T-helper 1 cell treated with Interleukin-12 subunit alpha and Interleukin-12 subunit beta and Interleukin-4 antibody, amounts not matched to agents 30 μg/mL and 1 μg/mL, for 36 hours (primary cell): ENCODE measurements around the gene PKN3.
"Not testable (repeated sequence)": the region's sequence is repeated elsewhere in the genome, so short reads cannot be mapped to it uniquely, and the experiment has no call there.

Experiments used
- H3K27ac Mint-ChIP-seq: one replicate; pipeline ENCODE4 v1.8.0; 2021; ENCODE audit warnings: mild to moderate bottlenecking, mixed read lengths
- H3K27me3 Mint-ChIP-seq: one replicate; pipeline ENCODE4 v1.8.0; 2021; ENCODE audit warnings: low read depth, mixed read lengths
- H3K36me3 Mint-ChIP-seq: one replicate; pipeline ENCODE4 v1.8.0; 2021; ENCODE audit warnings: low read depth, mixed read lengths
- H3K4me1 Mint-ChIP-seq: one replicate; pipeline ENCODE4 v1.8.0; 2021; ENCODE audit warnings: low read depth, mixed read lengths
- H3K4me3 Mint-ChIP-seq: one replicate; pipeline ENCODE4 v1.8.0; 2021; ENCODE audit warnings: mild to moderate bottlenecking, moderate library complexity, mixed read lengths
- H3K9me3 Mint-ChIP-seq: one replicate; pipeline ENCODE4 v1.8.0; 2021; ENCODE audit warnings: mixed read lengths

Gene PKN3

GRCh38 chr9:128702445-128702948, at the start of gene PKN3:
Gene PKN3 (plus strand): TSS chr9:128702503. CDS start chr9:128702916, 413 bp downstream.
- H3K4me1 Mint-ChIP-seq = peaks cover 7% of the 10 kb centered on the region
- no peaks in the 10 kb centered on the region for H3K27me3 Mint-ChIP-seq
- H3K27ac Mint-ChIP-seq = peak within 1 kb of the TSS; percentile 72
- H3K36me3 Mint-ChIP-seq = no peaks in the 10 kb centered on the region
- H3K9me3 Mint-ChIP-seq = no peaks in the 10 kb centered on the region
- peak within 1 kb of the TSS; percentile 96 for H3K4me3 Mint-ChIP-seq

GRCh38 chr9:128653908-128654307, 48.4 kb upstream of the PKN3 start:
- Mint-ChIP-seq H3K4me3 (no peak overlapping the region), H3K27me3 (no peaks in the 10 kb centered on the region), H3K27ac (no peak overlapping the region), H3K9me3 (no peaks in the 10 kb centered on the region), H3K36me3 (no peaks in the 10 kb centered on the region), H3K4me1 (peaks cover 6% of the 10 kb centered on the region)

GRCh38 chr9:128654481-128654880, 47.8 kb upstream of the PKN3 start:
- no peaks in the 10 kb centered on the region for H3K27me3 Mint-ChIP-seq
- H3K36me3 Mint-ChIP-seq = no peaks in the 10 kb centered on the region
- H3K9me3 Mint-ChIP-seq = no peaks in the 10 kb centered on the region
- no peak overlapping the region for H3K27ac Mint-ChIP-seq
- peak overlapping the region; percentile 16 for H3K4me3 Mint-ChIP-seq
- H3K4me1 Mint-ChIP-seq = peaks cover 6% of the 10 kb centered on the region

GRCh38 chr9:128656416-128657343, 45.6 kb upstream of the PKN3 start, which contains the start of gene DYNC2I2:
Gene DYNC2I2 (minus strand): TSS chr9:128656847. CDS start chr9:128656726, 121 bp downstream.
- peaks cover 6% of the 10 kb centered on the region for H3K4me1 Mint-ChIP-seq
- peak within 1 kb of the TSS; percentile 91 for H3K4me3 Mint-ChIP-seq
- H3K27me3 Mint-ChIP-seq = no peaks in the 10 kb centered on the region
- peak within 1 kb of the TSS; percentile 100 for H3K27ac Mint-ChIP-seq
- H3K36me3 Mint-ChIP-seq = no peaks in the 10 kb centered on the region
- no peaks in the 10 kb centered on the region for H3K9me3 Mint-ChIP-seq

- no peaks in the 10 kb centered on the region for H3K27me3 Mint-ChIP-seq
- H3K36me3 Mint-ChIP-seq = no peaks in the 10 kb centered on the region
- peak overlapping the region; percentile 100 for H3K27ac Mint-ChIP-seq
- peak overlapping the region; percentile 91 for H3K4me3 Mint-ChIP-seq
- H3K9me3 Mint-ChIP-seq = no peaks in the 10 kb centered on the region
- H3K4me1 Mint-ChIP-seq = peaks cover 6% of the 10 kb centered on the region
Observed at GRCh38 chr9:128657344-128657704, 45.0 kb upstream of the PKN3 start.

GRCh38 chr9:128657796-128658195, 44.5 kb upstream of the PKN3 start:
- Mint-ChIP-seq H3K27ac (peak overlapping the region; percentile 100), H3K36me3 (no peaks in the 10 kb centered on the region), H3K27me3 (no peaks in the 10 kb centered on the region), H3K9me3 (no peaks in the 10 kb centered on the region), H3K4me3 (no peak overlapping the region), H3K4me1 (peaks cover 6% of the 10 kb centered on the region)

- H3K4me3 Mint-ChIP-seq, H3K9me3 Mint-ChIP-seq, H3K27ac Mint-ChIP-seq, H3K27me3 Mint-ChIP-seq, H3K36me3 Mint-ChIP-seq, H3K4me1 Mint-ChIP-seq: not testable (repeated sequence)
Observed at GRCh38 chr9:128666481-128666941, 35.8 kb upstream of the PKN3 start.

- no peak overlapping the region for H3K4me3 Mint-ChIP-seq
- H3K27ac Mint-ChIP-seq = no peak overlapping the region
- no peaks in the 10 kb centered on the region for H3K27me3 Mint-ChIP-seq
- no peaks in the 10 kb centered on the region for H3K36me3 Mint-ChIP-seq
- H3K9me3 Mint-ChIP-seq = no peaks in the 10 kb centered on the region
- H3K4me1 Mint-ChIP-seq = no peaks in the 10 kb centered on the region
Observed at GRCh38 chr9:128669786-128670185, 32.5 kb upstream of the PKN3 start.

GRCh38 chr9:128675382-128675781, 26.9 kb upstream of the PKN3 start:
- Mint-ChIP-seq H3K4me3 (no peak overlapping the region), H3K36me3 (no peaks in the 10 kb centered on the region), H3K4me1 (no peaks in the 10 kb centered on the region), H3K27ac (no peak overlapping the region), H3K9me3 (no peaks in the 10 kb centered on the region), H3K27me3 (no peaks in the 10 kb centered on the region)

- no peaks in the 10 kb centered on the region for H3K9me3 Mint-ChIP-seq
Observed at GRCh38 chr9:128677794-128678193, 24.5 kb upstream of the PKN3 start.

GRCh38 chr9:128683340-128684064, 18.8 kb upstream of the PKN3 start:
- H3K36me3 Mint-ChIP-seq = peaks cover 7% of the 10 kb centered on the region
- H3K4me1 Mint-ChIP-seq = peaks cover 38% of the 10 kb centered on the region
- peak overlapping the region; percentile 95 for H3K27ac Mint-ChIP-seq
- no peaks in the 10 kb centered on the region for H3K27me3 Mint-ChIP-seq
- peak overlapping the region; percentile 98 for H3K4me3 Mint-ChIP-seq
- no peaks in the 10 kb centered on the region for H3K9me3 Mint-ChIP-seq

More at GRCh38 chr9:128677794-128678193, 24.5 kb upstream of the PKN3 start:
- Mint-ChIP-seq H3K4me1 (no peaks in the 10 kb centered on the region), H3K36me3 (peaks cover 2% of the 10 kb centered on the region), H3K27ac (no peak overlapping the region), H3K4me3 (no peak overlapping the region), H3K27me3 (no peaks in the 10 kb centered on the region)

- H3K4me1 Mint-ChIP-seq = peaks cover 38% of the 10 kb centered on the region
- no peaks in the 10 kb centered on the region for H3K9me3 Mint-ChIP-seq
- H3K36me3 Mint-ChIP-seq = peaks cover 7% of the 10 kb centered on the region
- no peaks in the 10 kb centered on the region for H3K27me3 Mint-ChIP-seq
- H3K27ac Mint-ChIP-seq = peak overlapping the region; percentile 95
- peak overlapping the region; percentile 98 for H3K4me3 Mint-ChIP-seq
Observed at GRCh38 chr9:128684065-128684324, 18.3 kb upstream of the PKN3 start.

- H3K27me3 Mint-ChIP-seq = no peaks in the 10 kb centered on the region
- H3K4me1 Mint-ChIP-seq = peaks cover 38% of the 10 kb centered on the region
- peaks cover 7% of the 10 kb centered on the region for H3K36me3 Mint-ChIP-seq
- H3K4me3 Mint-ChIP-seq = peak overlapping the region; percentile 98
- peak overlapping the region; percentile 95 for H3K27ac Mint-ChIP-seq
- no peaks in the 10 kb centered on the region for H3K9me3 Mint-ChIP-seq
Observed at GRCh38 chr9:128684325-128685199, 17.7 kb upstream of the PKN3 start.
